GM18867 (cell line): ENCODE data around the gene MACROD1.

Experiments
- ATAC-seq: cut with Tn5 transposase; IDR thresholded peaks from one replicate; pipeline ENCODE4 v1.9.1; 2021; ENCODE audit warnings: mild to moderate bottlenecking, moderate library complexity; ENCODE audit not compliant: unreplicated experiment

The MACROD1 gene

DNA sequence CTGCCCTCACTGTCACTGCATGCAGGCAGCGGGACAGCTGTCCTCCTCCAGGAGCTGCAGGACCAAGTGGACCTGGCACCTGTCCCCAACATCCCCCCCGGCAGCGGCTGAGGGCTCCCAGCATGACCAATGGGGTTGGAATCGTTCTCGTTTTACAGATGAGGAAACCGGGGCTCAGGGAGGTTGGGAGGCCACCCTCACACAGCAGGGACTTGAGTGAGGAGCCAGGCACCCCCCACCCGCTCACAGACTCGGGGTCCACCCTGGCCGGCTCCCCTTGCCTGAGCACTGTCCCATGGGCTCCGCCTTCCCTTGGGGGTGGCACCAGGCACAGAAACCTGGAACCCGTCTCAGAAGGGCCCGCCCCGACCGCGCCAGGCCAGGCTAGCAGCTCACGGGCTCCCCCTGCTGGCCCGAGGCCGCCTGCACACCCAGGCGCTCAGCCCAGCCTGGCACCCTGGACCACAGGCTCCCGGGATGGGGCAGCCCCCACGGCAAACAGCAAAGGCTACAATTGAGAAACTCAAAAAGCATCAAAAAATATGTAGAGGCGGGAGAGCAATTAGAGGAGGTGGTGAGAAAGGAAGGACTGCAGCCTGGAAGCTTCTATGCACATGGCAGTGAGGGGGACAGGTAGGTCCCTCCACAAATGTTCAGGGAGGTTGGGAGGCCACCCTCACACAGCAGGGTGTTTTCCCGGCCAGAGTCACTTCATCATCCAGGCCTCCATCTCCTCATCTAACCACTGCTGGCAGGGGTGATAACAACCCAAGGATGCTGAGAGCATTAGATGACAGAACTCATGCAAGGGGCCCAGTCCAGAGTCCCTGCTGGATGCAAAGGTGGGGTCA lies 12.8 kb downstream of the MACROD1 start:
- peak; percentile 60 for ATAC-seq

DNA sequence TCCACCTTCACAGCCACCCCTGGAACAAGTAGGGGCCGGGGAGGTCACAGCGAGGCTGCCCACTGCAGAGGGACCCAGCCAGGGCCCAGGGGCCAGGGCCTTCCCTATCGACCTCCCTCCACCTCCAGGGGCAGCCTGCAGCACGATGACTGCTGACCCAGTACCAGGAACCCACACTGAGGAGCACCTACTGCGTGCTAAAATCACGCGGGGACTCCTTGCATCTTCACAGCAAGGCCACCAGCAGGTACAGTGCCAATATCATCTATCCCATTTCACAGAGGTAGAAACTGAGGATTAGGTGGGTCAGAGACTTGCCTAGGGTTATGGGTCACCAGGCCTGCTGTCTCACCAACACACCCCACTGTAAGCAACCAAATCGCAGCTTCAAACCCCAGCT lies 14.6 kb downstream of the MACROD1 start:
- no peak for ATAC-seq

DNA sequence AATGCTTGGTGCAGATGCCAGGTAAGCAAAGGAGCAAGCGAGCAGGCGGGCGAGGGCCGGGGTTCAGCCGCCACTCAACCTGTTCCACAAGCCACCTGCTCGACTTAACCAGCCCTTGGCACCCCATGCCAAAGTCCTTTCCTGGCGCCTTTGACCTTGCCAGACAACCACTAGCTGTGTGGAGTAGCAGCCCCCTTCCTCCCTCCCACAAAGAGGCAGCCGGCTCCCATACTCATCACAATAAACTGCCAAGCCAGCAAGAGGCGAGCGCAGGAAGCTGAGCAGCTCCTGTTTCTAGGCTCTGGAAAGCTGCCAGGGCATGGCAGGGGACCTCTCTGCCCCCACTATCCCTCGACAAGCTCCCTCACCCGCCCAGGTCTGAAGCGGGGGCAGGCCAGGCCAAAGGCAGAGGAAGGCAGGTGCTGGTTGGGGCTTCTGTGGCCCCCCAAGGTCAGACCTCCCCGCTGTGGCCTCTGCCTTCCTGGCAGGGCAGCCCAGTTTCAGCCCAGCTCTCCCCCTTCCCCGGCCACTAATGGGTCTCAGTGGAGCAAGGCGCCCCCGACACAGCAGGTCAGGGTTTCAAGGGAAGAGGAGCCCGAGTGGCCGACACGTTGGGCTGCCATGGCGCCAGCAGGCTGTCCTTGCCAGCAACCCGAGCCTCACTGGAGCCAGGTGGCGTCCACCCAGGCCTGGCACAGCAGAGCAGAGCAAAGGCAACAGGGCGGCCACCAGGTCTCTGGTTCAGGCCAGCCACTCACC lies 15.3 kb downstream of the MACROD1 start:
- ATAC-seq = no peak

DNA sequence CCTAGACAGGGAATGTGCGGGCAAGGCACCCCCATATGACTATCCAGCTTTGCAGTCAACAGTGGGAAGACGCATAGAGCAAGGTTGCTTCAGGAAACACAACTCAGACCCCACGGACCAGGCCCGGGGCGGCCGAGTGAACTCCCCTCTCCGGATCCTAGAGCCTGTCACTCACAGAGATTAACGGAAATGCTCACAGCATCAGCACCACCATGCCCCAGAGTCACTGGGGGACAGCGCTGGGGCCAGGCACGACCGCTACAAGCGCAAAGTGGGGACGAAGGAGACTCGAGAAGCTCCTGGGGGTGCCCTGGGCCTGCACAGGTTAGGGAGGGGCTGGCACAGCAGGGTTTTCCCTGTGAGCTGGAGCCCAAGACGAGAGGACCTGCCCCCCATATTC lies 15.9 kb downstream of the MACROD1 start:
- no peak for ATAC-seq

DNA sequence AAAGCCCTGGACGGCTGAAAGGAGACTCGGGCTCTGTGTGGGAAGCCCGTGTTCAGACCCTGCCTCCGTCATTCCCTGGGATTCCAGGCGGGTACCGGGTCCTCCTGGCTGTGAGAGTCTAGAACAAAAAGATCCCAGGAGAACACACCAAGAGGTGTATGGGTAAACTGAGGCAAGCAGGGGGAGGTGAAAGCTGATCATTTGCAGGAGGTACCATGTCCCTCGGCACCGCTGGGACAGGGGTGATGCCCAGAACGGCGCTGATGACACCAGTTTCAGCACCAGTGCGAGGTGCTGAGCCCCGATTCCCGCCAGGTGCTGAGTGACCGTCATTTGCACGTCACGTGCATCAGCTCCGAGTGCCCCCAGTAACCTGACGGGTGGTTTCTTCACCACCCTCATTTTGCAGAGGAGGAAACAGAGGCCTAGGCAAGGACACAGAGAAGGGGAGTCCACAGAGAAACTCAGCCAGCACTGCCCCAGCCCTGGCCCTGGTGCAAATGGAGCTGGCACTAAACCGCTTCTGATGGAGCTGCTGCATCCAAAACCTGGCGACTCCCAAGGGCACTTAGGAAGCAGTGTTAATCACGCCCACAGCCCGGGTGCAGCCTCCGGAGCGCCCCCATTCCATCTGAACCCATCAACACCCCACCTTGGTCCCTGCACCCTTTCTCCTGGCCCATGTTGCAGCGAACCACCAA lies 16.8 kb downstream of the MACROD1 start:
- ATAC-seq = no peak

DNA sequence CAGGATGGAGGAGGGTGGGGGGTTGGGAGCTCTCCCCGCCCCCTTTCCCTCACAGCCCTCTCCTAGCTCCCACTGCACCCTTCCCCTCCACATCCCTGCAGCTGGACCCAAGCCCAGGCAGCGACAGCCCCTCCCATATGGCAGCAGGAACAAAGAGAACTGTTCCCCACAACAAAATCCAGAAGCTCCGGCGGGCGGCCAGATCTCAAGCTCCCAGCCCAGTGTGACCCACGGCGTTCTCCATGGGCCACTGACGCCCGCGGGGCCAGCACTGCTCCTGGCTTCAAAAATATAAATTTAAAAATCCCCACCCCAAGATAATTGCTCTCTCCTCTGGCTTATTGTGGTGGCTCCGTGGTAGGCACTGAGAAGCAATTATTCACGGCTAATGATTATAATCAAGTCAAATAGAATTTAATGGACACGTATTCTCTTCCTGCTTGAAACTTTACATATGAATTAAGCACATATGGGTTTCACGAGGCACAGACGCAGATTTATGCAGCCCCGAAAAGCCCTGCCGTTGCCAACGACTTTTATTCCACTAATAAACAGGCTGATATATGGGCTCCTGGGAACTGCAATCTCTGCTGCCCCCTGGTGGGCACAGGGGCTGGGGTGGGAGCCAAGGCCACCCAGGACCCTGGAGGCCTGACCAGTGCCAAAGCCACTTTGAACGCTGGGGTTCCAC lies 17.5 kb downstream of the MACROD1 start:
- no peak for ATAC-seq

DNA sequence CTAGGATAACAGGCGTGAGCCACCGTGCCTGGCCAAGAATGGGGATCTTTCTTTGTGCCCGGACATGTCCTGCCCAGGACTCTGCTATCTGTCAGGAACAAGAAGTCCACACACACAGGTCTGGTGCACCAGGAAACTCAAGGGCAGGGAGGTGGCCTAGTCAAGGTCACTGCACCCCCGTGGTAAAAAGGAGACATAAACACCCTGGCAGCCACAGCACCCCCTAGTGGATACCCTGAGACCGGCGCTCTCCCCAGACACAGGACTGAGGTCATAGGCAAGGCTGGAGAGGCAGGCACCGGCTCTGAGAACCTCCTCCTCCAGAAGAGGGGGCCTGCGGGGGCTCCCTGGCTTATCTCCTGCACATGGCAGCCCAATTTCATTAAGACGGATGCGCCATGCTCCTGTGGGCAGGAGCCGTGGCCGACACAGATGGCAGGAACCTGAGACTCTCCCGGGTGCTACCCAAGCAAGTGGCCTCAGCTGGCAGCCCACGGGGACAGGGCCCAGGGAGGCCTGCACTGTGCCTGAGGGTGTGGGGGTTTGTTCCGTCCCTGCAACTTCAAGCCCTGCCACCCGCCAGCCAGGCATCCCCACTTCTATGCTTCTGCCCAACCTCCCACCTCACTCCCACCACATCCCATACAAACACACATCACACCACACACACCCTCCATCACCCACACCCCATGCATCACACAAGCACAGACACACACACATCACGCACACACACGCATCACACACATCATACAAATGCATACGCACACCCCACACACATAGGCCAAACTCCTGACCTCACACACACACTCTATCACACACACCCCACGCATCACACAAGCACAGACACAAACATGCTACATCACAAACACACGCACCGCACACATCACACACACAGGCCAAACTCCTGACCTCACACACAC lies 19.6 kb downstream of the MACROD1 start:
- ATAC-seq = no peak

DNA sequence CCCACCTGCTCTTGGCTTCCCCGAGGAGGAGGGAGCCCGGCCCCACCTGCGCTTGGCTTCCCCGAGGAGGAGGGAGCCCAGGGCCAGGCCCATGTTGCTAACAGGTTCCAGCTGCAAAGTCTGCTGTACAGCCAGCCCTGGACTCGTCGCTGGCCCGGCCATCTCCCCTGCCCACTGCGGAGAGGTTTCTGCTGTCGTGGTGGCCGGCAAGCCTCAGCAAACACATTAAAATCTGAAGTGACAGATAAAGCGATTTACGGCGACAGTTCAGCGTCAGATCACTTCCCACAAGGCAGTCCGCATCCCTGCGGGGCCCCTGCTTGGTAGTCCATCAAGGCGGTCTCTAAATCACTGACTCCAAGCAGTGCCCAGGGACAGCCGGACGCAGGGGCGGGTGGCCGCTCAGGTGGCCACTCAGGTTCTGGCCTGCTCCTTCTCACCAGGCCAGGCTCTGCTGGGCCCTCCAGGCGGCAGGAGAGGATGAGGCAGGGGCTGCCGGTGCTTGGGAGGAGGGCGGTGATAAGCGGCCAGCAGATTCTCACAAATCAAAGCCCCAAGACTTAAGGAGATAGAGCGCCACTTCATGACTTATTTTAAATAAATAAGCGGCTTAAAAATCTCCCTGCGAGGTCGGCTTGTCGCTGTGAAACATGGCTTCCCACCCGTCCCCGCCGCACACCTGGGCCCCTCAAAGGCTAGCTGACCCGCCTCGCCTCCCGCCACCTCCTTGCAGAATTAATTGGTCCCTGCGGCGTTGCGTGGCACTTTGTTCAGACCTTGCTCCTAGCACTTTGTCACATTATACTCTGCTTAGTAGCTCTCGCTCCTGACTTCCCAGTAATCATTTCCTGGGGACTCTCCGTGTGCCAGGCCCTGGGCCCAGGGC lies 21.1 kb downstream of the MACROD1 start:
- no peak for ATAC-seq

DNA sequence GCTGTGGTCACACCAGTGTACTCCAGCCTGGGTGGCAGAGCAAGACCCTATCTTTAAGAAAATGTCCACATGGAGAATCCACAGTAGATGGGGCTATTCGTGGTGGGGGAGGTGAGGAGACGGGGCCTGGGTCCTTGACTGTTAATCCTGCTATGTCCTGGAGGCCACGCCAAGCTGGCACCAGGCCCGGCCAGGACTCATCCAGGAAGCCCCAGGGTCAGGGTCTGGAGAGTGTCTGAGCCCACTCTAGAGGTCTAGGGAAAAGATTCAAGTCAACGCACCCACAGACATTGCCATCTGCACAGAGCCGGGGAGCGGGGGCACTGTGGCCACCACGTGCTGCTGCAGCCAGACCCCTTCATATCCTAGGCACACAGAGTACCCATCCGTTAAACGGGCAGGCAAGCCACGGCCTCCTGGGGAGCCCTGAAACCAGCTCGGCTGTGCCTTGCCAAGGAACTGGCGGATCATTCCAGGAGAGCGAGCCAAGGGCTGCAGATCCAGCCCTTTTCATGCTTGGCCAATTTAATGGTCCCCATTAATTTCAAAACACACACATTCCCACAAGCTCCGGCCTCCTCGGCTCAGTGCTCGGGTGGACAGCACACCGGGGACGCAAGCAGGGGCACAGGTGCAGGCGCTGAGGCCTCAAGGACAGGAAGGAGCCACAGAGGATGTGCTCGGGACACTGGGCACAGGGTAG lies 24.7 kb downstream of the MACROD1 start:
- no peak for ATAC-seq

DNA sequence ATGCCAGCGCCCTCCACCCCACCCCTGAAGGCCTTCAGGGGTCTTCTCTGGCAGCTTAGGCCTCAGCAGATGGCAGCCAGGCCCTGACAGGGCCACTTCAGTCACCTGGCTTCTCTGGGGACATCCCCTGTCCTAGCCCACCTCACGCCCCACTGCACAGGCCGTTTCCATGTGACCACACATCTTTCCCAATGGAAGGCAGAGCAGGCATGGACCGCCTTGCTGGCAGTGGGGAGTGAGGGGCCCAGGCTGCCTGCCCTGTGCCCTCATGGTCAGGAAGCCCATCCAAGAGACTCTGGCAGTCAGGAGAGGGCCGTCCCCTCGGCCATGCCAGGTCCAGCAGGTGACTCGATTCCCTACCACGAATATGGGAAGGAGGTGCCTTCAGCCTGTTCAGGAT lies 25.8 kb downstream of the MACROD1 start:
- no peak for ATAC-seq

DNA sequence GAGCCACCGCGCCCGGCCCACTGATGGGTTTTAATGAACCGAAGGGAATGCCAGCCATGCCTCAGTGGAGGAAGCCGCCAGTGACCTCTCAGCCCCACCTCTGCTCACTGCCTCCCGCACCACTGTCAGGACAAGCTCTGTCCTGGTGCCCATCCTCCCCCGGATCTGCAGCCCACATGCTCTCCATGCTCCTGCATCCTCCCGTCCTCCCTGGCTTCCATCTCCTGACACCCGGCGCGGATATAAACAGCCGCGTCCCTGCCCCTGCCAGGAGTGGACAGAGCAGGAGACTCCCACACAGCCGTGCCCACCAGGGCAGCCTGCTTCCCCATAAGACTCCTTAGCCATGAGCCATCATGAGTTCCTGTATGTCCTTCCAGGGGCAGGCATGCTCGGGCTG lies 26.9 kb downstream of the MACROD1 start:
- no peak for ATAC-seq

DNA sequence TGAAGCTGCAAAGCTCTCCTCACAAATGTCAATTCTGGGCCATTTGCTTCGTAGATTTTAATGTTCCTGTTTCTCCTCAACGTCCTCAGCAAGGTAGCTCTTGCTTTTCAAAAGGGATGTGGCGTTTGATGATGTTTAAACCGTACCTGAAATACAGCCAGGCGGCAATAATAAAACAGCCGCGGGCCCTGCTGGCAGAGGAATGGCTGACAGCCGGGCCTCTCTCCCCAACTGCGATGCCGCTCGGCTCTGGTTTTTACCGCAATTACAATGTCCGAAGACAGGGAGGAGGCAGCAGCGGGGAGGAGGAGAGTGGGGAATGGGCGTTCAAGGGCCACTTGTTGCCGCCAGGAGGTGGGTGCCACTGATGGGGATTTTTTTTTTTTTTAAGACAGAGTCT lies 27.5 kb downstream of the MACROD1 start:
- no peak for ATAC-seq

DNA sequence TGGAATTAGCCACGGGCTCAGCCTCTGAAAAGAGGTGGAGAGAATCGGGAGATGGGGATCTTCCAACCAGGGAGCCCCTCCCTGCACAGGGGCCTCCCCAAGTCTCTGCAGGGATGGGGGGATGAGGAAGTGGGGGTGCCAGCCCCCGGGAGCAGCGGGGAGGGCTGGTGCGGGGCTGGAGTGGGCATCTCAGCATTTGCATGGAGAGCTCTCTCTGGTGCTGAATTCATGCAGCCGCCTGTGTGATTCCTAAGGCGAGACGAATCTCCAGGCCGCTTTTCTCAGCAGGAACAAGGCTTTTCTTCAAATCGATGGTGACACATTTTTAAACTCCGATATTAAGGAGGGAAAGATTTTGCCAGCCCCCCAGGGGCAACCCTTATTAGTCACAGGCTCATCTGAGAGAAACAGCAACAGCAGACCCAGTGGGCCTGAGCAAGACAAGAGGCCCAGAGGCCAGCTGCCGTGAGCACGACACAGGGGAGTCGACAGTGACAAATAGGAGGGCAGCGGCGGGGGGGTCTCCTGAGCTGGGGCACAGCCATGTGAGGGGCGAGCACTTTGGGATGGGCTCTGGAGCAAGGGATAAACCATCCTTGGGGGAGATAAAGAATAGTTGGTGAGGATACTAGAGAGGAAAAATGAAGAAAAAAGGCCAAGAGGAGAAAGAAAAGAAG lies 29.0 kb downstream of the MACROD1 start:
- ATAC-seq = no peak

DNA sequence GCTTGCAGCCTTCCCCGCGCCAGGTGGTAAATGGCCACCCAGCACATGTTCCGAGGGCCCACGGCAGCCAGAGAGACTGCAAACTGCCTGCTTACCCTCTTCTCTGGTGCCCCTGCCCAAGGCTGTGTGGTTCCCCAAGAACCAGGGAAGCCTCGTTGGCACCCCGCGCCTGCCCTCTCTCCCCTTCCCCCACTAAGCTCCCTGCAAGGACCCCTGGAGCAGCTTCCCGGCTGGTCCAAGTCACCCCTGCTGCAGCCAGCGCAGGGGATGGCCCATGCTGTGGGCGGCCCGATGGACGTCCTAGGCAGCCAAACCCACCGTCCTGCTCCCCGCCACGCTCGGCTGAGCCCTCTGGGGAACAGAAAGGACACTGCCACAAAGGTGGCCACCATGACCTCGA lies 30.2 kb downstream of the MACROD1 start:
- ATAC-seq = no peak

DNA sequence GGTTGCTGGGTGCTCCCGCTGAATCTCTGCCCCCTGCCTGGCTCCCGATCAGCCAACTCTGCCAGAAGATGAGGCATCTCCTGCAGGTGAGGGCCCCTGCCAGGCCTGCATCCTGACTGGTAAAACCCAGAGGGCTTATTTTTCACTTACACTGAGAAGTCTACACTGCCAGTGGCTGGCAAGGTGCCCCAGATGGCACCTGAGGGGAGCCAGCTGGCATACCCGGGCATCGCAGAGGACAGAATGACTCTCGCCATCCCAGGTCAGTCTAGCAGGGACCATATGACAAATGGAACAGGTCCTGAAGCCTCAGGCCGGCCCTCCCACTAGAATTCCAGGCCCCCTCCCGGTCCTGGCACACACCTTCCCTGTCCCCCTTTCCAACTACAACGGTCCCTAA lies 30.9 kb downstream of the MACROD1 start:
- no peak for ATAC-seq

DNA sequence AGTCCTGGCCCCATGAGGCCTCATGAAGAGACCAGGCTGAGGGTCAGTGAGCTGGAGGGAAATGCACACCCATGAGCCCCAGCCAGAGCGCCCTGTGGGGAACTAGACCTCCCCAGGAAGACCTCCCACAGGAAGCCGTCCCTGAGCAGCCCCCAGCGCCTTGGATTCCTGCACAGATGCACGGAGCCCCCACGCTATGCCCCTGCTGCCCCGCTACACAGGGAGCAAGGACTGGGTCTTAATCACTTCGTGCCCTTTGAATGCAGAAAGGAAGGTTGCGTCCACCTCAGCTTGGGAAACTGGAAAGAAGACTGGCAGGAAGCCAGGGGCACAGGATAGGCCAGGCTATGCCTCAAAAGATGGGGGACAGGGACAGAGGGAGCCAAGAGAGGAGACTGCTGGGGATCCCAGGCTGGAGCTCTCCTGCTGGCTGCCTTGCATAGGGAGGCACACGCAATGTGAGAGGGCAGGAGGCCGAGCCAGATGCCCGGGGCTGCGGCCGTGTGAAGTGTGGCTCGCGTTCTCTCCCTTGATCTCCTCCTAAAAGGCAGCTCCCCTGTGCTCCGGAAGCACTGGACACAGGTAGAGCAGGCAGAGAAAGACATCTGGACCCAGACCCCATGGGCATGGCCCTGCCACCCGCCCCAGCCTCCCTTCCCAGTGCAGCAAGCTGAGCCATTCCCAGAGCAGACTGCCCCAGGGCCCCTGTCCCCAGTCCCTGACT lies 32.8 kb downstream of the MACROD1 start:
- no peak for ATAC-seq

DNA sequence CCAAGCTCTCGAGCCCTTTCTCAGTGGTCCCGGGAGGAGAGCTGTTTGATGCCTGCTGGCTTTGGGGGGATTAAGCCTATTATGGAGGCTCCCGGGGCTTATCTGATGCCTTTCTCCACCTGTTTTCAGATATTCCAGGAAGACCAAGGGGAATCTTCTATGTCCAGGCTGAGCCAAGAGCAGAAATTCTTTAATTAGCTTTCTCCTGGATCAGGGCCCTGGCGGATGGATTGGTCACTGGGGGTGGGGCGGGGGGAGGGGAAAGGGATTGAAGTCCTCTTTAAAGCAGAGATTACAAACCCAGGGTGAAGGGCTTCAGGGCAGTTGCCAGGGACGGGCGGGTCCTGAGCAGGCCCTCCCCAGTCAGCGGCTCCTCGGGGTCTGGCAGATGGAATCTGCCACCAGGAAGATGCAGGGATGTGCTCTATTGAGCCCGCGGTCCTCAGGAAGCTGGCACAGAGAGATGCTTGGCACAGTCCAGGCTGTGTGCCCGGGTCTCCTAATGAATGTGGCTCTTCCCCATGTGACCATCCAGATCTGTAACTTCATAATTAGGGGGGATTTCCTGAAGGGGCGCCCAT lies 33.6 kb downstream of the MACROD1 start:
- no peak for ATAC-seq
